K562 (cell line): ENCODE measurements around the gene ADK. TPM values are rescaled to one million over a fixed set of nuclear protein-coding genes. Genes with fewer than 3 reads are reported as not detected.

Experiments used
- CTBP1 ChIP-seq: fragments of 450-650 bp; IDR thresholded peaks from 2 replicates; pipeline ENCODE4 v1.6.1; 2016; ENCODE audit warnings: borderline replicate concordance
- ESRRA ChIP-seq: fragments of 450-650 bp; IDR thresholded peaks from 2 replicates; pipeline ENCODE4 v1.6.1; 2014; ENCODE audit warnings: low read depth, mild to moderate bottlenecking, moderate library complexity, borderline replicate concordance
- FOXA3 ChIP-seq, 2 experiments: fragments of 450-650 bp in 1 of 2; sonication (generic) in 1 of 2; formaldehyde crosslinking; IDR thresholded peaks in 1 of 2; conservative IDR thresholded peaks in 1 of 2; 2 replicates each; pipeline versions ENCODE4 v1.4.0 to v1.8.0; 2020 to 2022; ENCODE audit warnings: mild to moderate bottlenecking in 2 of 2, missing genetic modification reagents in 1 of 2
- GATA2 ChIP-seq: sonication (generic); formaldehyde crosslinking; IDR thresholded peaks from 2 replicates; pipeline ENCODE4 v1.4.0; 2020; ENCODE audit warnings: mild to moderate bottlenecking, missing genetic modification reagents
- HDAC2 ChIP-seq: fragments of 450-650 bp; IDR thresholded peaks from 2 replicates; pipeline ENCODE4 v1.6.1; 2016; ENCODE audit warnings: mild to moderate bottlenecking
- L3MBTL2 ChIP-seq: fragments of 450-650 bp; IDR thresholded peaks from 2 replicates; pipeline ENCODE4 v1.6.1; 2016; ENCODE audit warnings: mild to moderate bottlenecking, moderate library complexity
- MAZ ChIP-seq, 2 experiments: fragments of 450-650 bp in 1 of 2; sonication (generic) in 1 of 2; formaldehyde crosslinking; IDR thresholded peaks in 1 of 2; conservative IDR thresholded peaks in 1 of 2; 2 replicates each; pipeline versions ENCODE4 v1.4.0 to v1.5.0; 2020; ENCODE audit warnings: mild to moderate bottlenecking in 1 of 2, missing genetic modification reagents in 1 of 2
- MLLT1 ChIP-seq, 2 experiments: fragments of 450-650 bp; IDR thresholded peaks; 2 replicates each; pipeline ENCODE4 v1.6.1; 2016
- MTA3 ChIP-seq: fragments of 450-650 bp; formaldehyde crosslinking; IDR thresholded peaks from 2 replicates; pipeline ENCODE4 v1.6.1; 2017; ENCODE audit warnings: mild to moderate bottlenecking, borderline replicate concordance
- NR2C1 ChIP-seq, 2 experiments: fragments of 450-650 bp; IDR thresholded peaks; 2 replicates each; pipeline ENCODE4 v1.6.1; 2017; ENCODE audit warnings: mild to moderate bottlenecking in 2 of 2, antibody characterized with exemption in 1 of 2, inconsistent platforms in 1 of 2, missing compliant biosample characterization in 1 of 2, missing genetic modification characterization in 1 of 2
- RBBP5 ChIP-seq: fragments of 200-600 bp; sonication (generic); IDR thresholded peaks from 2 replicates; pipeline ENCODE4 v1.6.1; 2012; ENCODE audit warnings: borderline replicate concordance, mild to moderate bottlenecking, low read length, control low read depth, inconsistent platforms; ENCODE audit not compliant: insufficient read depth, poor library complexity, severe bottlenecking
- REST ChIP-seq, 2 experiments: fragments of 450-650 bp; formaldehyde crosslinking in 1 of 2; IDR thresholded peaks; 2 replicates each; pipeline versions ENCODE4 v1.4.0 to v1.6.1; 2014 to 2020; ENCODE audit warnings: mild to moderate bottlenecking in 2 of 2, borderline replicate concordance in 1 of 2, low read depth in 1 of 2
- SMARCA4 ChIP-seq: fragments of 450-650 bp; IDR thresholded peaks from 2 replicates; pipeline ENCODE4 v1.6.1; 2016
- ZC3H4 ChIP-seq: sonication (generic); formaldehyde crosslinking; IDR thresholded peaks from 2 replicates; pipeline ENCODE4 v1.9.0; 2021; ENCODE audit warnings: missing genetic modification reagents, borderline replicate concordance
- ZNF175 ChIP-seq: fragments of 200-800 bp; sonication (Bioruptor generic); IDR thresholded peaks from 2 replicates; pipeline ENCODE4 v1.6.1; 2016; ENCODE audit warnings: low read depth, mild to moderate bottlenecking, missing genetic modification characterization, missing compliant biosample characterization
- ZNF3 ChIP-seq: fragments of 250-450 bp; sonication (Bioruptor Pico); IDR thresholded peaks from 2 replicates; pipeline ENCODE4 v1.5.0; 2021; ENCODE audit warnings: mild to moderate bottlenecking, moderate library complexity
- ZNF445 ChIP-seq: fragments of 250-450 bp; sonication (Bioruptor Pico); IDR thresholded peaks from 2 replicates; pipeline ENCODE4 v1.4.0; 2020; ENCODE audit warnings: low read depth, mild to moderate bottlenecking, moderate library complexity
- ZNF766 ChIP-seq: fragments of 200-800 bp; sonication (Bioruptor generic); conservative IDR thresholded peaks from 2 replicates; pipeline ENCODE4 v1.6.1; 2016; ENCODE audit warnings: missing genetic modification characterization, missing compliant biosample characterization
- polyA plus RNA-seq, 8 experiments: library from polyadenylated mRNA; depleted of rRNA in 4 of 8; stranded (reverse) in 5 of 8; unstranded in 3 of 8; fragments of >200 nt; fragmentation: Nextera tagmentation in 2 of 8; fragmentation: Illumina TruSeq in 1 of 8; extraction: Ambion mirVana in 2 of 8; extraction: Trizol in 1 of 8; gene quantifications; 2 replicates each; pipeline versions ENCODE4 v1.2.1 to v1.2.3, GENCODE V29; 2011 to 2014; ENCODE audit warnings: inconsistent platforms in 1 of 8, missing spikeins in 1 of 8
- total RNA-seq, 7 experiments: library from RNA; depleted of rRNA in 6 of 7; stranded (reverse); fragments of >200 nt in 6 of 7; fragmentation: Illumina TruSeq in 2 of 7; extraction: Trizol in 2 of 7; gene quantifications; 2 replicates each; pipeline versions ENCODE4 v1.2.1 to v1.2.3, GENCODE V29; 2011 to 2021; ENCODE audit warnings: low replicate concordance in 1 of 7

The ADK gene
- total and polyA plus RNA-seq, 9 of the 15 experiments (the other 6 are each of a cell fraction or from before 2014, with no cell fraction given) = 54.2 to 97.8 (median 73.6) TPM

GRCh38 chr10:74738985-74739567, 588.1 kb downstream of the ADK start (continued):
- TF ChIP-seq REST (IDR thresholded peaks at IDR 0.05; ENCODE audit: borderline replicate concordance) = peak; percentile 84
- TF ChIP-seq REST (CRISPR knock-in tag; IDR thresholded peaks at IDR 0.05; ENCODE audit: low read depth) = no peak
- peak; percentile 97 for TF ChIP-seq L3MBTL2
- TF ChIP-seq ZNF766 = peak; percentile 79
- TF ChIP-seq CTBP1 = peak; percentile 31; the same call in 1 of the 2 replicates
- no peak for TF ChIP-seq ZNF445 (CRISPR knock-in tag)
- TF ChIP-seq MLLT1 (IDR thresholded peaks at IDR 0.05) = no peak
- no peak for TF ChIP-seq ZNF175
- no peak for TF ChIP-seq ZNF3 (CRISPR knock-in tag)
- no peak for TF ChIP-seq NR2C1 (IDR thresholded peaks at IDR 0.05)
- peak; percentile 26; the same call in 1 of the 2 replicates for TF ChIP-seq NR2C1 (tag; IDR thresholded peaks at IDR 0.05)
- no peak for TF ChIP-seq FOXA3 (CRISPR knock-in tag; conservative IDR thresholded peaks at IDR 0.05 in 1 of 2, IDR thresholded peaks at IDR 0.05 in 1 of 2)
- 0 out of 2 replicates have a peak, but pooled peaks have one; percentile 40 for TF ChIP-seq MTA3
- TF ChIP-seq MAZ (CRISPR knock-in tag; conservative IDR thresholded peaks at IDR 0.05 in 1 of 2, IDR thresholded peaks at IDR 0.05 in 1 of 2) = peak in 1 of 2 experiments; percentile 39; a peak in 1 of 4 replicates
- TF ChIP-seq ESRRA = peak; percentile 43; the same call in 1 of the 2 replicates
- peak; percentile 18; the same call in 1 of the 2 replicates for TF ChIP-seq HDAC2
- peak; percentile 35; the same call in 1 of the 2 replicates for TF ChIP-seq GATA2 (CRISPR knock-in tag)
- no peak for TF ChIP-seq ZC3H4
- TF ChIP-seq SMARCA4 = peak; percentile 65; the same call in 1 of the 2 replicates
- no peak for TF ChIP-seq RBBP5
